KMS-11 (cell line): ENCODE data around the gene TPSG1.

Source experiments
- H2AFZ ChIP-seq: fragments of 200-600 bp; sonication (generic); 2 replicates; pipeline ENCODE4 v1.6.1; 2016; ENCODE audit warnings: antibody characterized with exemption, mixed run types, low read depth
- H3K27ac ChIP-seq: fragments of 200-600 bp; sonication (generic); 2 replicates; pipeline ENCODE4 v1.6.1; 2016; ENCODE audit warnings: mild to moderate bottlenecking, mixed run types
- H3K27me3 ChIP-seq: fragments of 200-600 bp; sonication (generic); 2 replicates; pipeline ENCODE4 v1.6.1; 2017; ENCODE audit warnings: mild to moderate bottlenecking, low read depth, mixed run types, moderate library complexity; ENCODE audit not compliant: insufficient read depth
- H3K36me3 ChIP-seq: fragments of 200-600 bp; sonication (generic); 2 replicates; pipeline ENCODE4 v1.6.1; 2017; ENCODE audit warnings: mild to moderate bottlenecking, mixed run types; ENCODE audit not compliant: insufficient read depth
- H3K4me1 ChIP-seq: fragments of 200-600 bp; sonication (generic); 2 replicates; pipeline ENCODE4 v1.6.1; 2016; ENCODE audit warnings: mild to moderate bottlenecking, low read depth, mixed run types; ENCODE audit not compliant: poor library complexity, severe bottlenecking
- H3K4me2 ChIP-seq: fragments of 200-600 bp; sonication (generic); 2 replicates; pipeline ENCODE4 v1.7.0; 2016; ENCODE audit warnings: mild to moderate bottlenecking, mixed run types
- H3K4me3 ChIP-seq: fragments of 200-600 bp; sonication (generic); IDR thresholded peaks from 2 replicates; pipeline ENCODE4 v1.6.1; 2017; ENCODE audit warnings: low read depth, low read length, mixed read lengths; ENCODE audit not compliant: insufficient read depth
- H3K79me2 ChIP-seq: fragments of 200-600 bp; sonication (generic); 2 replicates; pipeline ENCODE4 v1.6.1; 2016; ENCODE audit warnings: low read depth, mixed run types; ENCODE audit not compliant: insufficient read depth
- H3K9ac ChIP-seq: fragments of 200-600 bp; sonication (generic); 2 replicates; pipeline ENCODE4 v1.6.1; 2016; ENCODE audit warnings: mild to moderate bottlenecking, mixed run types
- H4K20me1 ChIP-seq: fragments of 200-600 bp; sonication (generic); 2 replicates; pipeline ENCODE4 v1.6.1; 2016; ENCODE audit warnings: mild to moderate bottlenecking, mixed run types; ENCODE audit not compliant: insufficient read depth
- TF ChIP-seq, protein P1 (sequence below): fragments of 200-600 bp; sonication (generic); conservative IDR thresholded peaks from 2 replicates; pipeline ENCODE4 v1.6.1; 2017; ENCODE audit warnings: low read depth, mild to moderate bottlenecking, antibody characterized with exemption, low read length, moderate library complexity, mixed read lengths

The TPSG1 gene

DNA sequence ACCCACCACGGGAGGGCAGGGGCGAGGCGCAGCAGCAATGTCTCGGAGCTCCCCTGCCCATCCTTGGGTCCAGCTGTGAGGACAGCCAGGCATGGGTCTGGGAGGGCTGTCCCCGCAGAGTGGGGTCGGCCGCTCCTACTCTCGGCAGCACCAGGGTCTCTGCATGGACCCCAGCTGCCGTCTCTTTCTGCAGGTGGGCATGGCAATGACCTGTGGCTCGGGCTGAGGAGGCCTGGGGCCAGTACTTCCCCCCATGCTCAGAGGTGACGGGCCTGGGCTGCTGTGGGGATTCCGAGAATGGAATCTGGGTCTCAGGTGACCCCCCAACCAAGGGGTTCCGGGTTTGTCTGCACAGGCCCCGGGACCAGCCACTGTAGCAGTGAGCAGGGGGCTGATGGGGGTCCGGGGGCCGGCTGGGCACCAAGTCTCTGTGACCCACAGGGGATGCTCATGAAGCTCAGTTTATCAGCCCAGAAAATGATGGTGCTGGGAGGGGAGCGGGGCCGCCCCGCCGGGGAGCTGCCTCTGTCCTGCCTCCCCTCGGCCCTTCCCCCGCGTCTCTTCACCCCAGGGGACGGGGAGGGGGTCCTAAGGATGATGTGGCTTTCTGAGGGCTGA lies 48.7 kb downstream of the TPSG1 start:
- H3K27me3 ChIP-seq, result peaks cover 94% of the 10 kb centered on the region
- no peak overlapping the region for H2AFZ ChIP-seq

DNA sequence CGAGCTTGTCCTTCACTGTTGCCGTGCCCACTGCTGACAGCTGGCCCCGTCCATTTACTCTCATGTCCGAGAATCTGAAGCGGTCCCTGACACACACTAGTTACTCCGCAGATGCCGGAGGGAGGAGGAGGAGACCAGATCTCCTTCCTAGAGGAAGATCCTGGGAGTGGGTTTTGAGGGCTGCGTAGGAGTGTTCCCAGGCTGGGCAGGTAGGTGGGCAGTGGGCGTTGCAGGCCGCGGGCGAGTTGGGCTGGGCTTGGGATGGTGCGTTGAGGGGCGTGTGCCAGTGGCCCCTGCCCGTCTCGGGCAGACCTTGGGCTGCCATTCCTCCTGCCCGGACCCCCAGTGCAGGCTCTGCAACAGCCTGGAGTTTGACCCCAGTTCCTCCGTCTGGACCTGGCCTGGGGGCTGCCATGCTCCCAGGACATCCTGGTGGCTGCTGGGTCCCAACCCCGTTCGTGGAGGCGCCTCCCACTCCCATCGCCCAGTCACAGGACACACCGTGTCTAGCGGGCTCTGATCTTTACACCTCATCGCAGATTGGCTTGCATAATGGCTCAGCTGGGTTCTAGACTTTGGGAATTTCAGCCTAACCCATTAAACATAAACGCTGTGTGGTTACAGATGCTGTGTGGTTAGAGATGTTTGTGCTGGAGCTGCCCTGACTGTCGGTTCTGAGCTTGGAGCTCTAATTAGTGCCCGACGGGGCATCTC lies 49.3 kb downstream of the TPSG1 start:
- no peak overlapping the region for H3K27ac ChIP-seq
- H4K20me1 ChIP-seq, result no peaks in the 10 kb centered on the region
- H3K4me3 ChIP-seq, result no peak overlapping the region
- H3K79me2 ChIP-seq, result no peaks in the 10 kb centered on the region
- no peaks in the 10 kb centered on the region for H3K4me1 ChIP-seq
- H3K36me3 ChIP-seq, result no peaks in the 10 kb centered on the region
- H3K27me3 ChIP-seq, result peaks cover 94% of the 10 kb centered on the region
- no peak overlapping the region for H3K9ac ChIP-seq
- no peak overlapping the region for H2AFZ ChIP-seq
- TF ChIP-seq, protein P1, sequence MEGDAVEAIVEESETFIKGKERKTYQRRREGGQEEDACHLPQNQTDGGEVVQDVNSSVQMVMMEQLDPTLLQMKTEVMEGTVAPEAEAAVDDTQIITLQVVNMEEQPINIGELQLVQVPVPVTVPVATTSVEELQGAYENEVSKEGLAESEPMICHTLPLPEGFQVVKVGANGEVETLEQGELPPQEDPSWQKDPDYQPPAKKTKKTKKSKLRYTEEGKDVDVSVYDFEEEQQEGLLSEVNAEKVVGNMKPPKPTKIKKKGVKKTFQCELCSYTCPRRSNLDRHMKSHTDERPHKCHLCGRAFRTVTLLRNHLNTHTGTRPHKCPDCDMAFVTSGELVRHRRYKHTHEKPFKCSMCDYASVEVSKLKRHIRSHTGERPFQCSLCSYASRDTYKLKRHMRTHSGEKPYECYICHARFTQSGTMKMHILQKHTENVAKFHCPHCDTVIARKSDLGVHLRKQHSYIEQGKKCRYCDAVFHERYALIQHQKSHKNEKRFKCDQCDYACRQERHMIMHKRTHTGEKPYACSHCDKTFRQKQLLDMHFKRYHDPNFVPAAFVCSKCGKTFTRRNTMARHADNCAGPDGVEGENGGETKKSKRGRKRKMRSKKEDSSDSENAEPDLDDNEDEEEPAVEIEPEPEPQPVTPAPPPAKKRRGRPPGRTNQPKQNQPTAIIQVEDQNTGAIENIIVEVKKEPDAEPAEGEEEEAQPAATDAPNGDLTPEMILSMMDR, result no peak
- no peak overlapping the region for H3K4me2 ChIP-seq

More for the DNA sequence above, 48.7 kb downstream of the TPSG1 start:
- H3K36me3 ChIP-seq, result no peaks in the 10 kb centered on the region
- no peaks in the 10 kb centered on the region for H3K4me1 ChIP-seq
- H3K27ac ChIP-seq, result no peak overlapping the region
- H3K4me3 ChIP-seq, result no peak overlapping the region
- H3K9ac ChIP-seq, result no peak overlapping the region
- no peaks in the 10 kb centered on the region for H4K20me1 ChIP-seq
- no peak overlapping the region for H3K4me2 ChIP-seq
- H3K79me2 ChIP-seq, result no peaks in the 10 kb centered on the region
- TF ChIP-seq, protein P1, result no peak

DNA sequence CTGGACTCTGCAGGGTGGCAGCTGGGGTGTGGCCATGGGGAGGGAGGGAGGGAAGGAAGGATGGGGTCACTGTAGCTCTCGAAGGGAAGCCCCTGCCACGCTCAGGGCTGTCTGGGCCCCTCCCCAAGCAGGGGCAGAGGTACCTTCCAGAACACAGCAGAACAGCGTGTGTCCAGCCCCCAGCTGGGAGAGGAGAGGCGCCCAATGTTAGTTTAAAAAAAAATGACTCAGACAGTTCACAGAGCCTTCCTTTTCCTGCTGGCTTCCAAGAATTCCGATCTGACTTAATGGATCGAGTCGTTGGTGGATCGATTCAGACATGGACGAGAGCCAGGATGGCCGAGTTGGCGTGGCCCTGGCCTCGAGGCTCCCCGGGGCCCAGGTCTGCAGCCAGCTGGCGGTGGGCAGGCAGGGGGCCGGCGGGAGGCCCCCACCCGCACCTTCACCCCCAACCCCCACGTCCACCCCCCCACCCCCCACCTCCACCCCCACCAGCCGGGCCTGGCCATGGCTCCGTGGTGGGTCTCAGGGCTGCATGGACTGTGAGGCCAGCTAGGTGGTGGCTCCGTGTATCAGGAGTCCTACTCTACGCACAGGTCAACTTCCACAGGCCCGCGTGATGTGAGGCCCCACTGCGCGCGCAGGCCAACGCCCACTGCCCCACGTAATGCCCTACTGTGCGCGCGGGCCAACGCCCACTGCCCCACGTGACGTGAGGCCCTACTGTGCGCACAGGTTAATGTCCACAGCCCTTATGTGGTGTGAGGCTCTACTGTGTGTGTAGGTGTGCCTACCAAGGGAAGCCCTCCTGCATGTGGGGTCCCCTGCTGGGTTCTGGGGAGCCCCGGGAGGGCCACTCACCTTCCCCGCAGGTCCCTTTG lies 50.4 kb downstream of the TPSG1 start:
- H3K4me3 ChIP-seq, result no peak overlapping the region
- no peaks in the 10 kb centered on the region for H3K36me3 ChIP-seq
- H3K9ac ChIP-seq, result no peak overlapping the region
- no peaks in the 10 kb centered on the region for H4K20me1 ChIP-seq
- no peak overlapping the region for H3K27ac ChIP-seq
- no peak overlapping the region for H2AFZ ChIP-seq
- TF ChIP-seq, protein P1, result no peak
- H3K4me2 ChIP-seq, result no peak overlapping the region
- H3K4me1 ChIP-seq, result no peaks in the 10 kb centered on the region
- H3K79me2 ChIP-seq, result no peaks in the 10 kb centered on the region
- peaks cover 95% of the 10 kb centered on the region for H3K27me3 ChIP-seq

DNA sequence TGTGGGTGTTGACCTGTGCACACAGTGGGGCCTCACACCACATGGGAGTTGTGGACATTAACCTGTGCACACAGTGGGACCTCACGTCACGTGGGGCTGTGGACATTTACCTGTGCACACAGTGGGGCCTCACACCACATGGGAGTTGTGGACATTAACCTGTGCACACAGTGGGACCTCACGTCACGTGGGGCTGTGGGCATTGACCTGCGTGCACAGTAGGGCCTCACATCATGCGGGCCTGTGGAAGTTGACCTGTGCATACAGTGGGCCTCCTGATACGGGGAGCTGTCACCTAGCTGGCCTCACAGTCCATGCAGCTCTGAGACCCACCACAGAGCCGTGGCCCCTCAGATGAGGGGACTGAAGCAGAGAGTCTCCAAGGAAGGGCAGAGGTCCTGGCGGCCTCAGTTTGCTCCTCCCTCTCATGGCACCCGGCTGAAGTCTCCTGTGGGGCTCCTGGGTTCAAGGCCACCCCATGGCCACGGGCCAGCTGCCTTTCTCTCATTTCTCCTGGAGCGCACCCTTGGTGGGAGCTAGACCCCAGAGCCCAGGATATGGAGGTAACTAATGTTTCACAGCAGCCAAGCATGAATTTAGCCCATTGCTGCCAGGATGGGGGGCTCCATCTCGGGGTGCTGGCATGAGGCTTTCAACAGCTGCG lies 51.1 kb downstream of the TPSG1 start:
- Histone ChIP-seq H3K36me3 (no peaks in the 10 kb centered on the region), H3K79me2 (no peaks in the 10 kb centered on the region), H3K27ac (no peak overlapping the region), H3K4me1 (no peaks in the 10 kb centered on the region), H3K9ac (no peak overlapping the region), H2AFZ (no peak overlapping the region), H3K4me3 (no peak overlapping the region), H4K20me1 (no peaks in the 10 kb centered on the region), H3K4me2 (no peak overlapping the region), H3K27me3 (peaks cover 93% of the 10 kb centered on the region)
- TF ChIP-seq, protein P1, result no peak
